Small intestine (tissue), 7 donors: ENCODE results near the gene SPTBN5. TPM values are rescaled to one million over a fixed set of nuclear protein-coding genes. Genes with fewer than 3 reads are reported as not detected.

Experiments used
- DNase-seq, 2 donors: peaks; one replicate each; pipeline versions ENCODE4 v3.0.0 to v3.0.0-alpha.2; 2013
- FAIRE-seq: peaks from 2 replicates; lab custom pipeline; 2012; peaks lifted over from hg19 to GRCh38; lab: Jason Lieb, UNC
- H3K27ac ChIP-seq, 3 donors: one replicate each; pipeline ENCODE4 v1.5.1; 2013; ENCODE audit warnings: low read length in 2 of 3, mild to moderate bottlenecking in 2 of 3, control low read depth in 1 of 3, inconsistent platforms in 1 of 3, low read depth in 1 of 3, moderate library complexity in 1 of 3
- H3K27me3 ChIP-seq, 3 donors: one replicate each; pipeline ENCODE4 v1.6.1; 2013; ENCODE audit warnings: low read length in 3 of 3, inconsistent platforms in 1 of 3; ENCODE audit not compliant: control insufficient read depth in 3 of 3, insufficient read depth in 3 of 3
- H3K36me3 ChIP-seq, 3 donors: one replicate each; pipeline ENCODE4 v1.6.1; 2013; ENCODE audit warnings: low read length in 3 of 3, inconsistent platforms in 1 of 3, low read depth in 1 of 3, mild to moderate bottlenecking in 1 of 3, moderate library complexity in 1 of 3; ENCODE audit not compliant: control insufficient read depth in 3 of 3, insufficient read depth in 2 of 3
- H3K4me1 ChIP-seq, 3 donors: one replicate each; pipeline ENCODE4 v1.6.1; 2013; ENCODE audit warnings: low read length in 2 of 3, inconsistent platforms in 1 of 3, low read depth in 1 of 3, mild to moderate bottlenecking in 1 of 3, moderate library complexity in 1 of 3; ENCODE audit not compliant: control insufficient read depth in 3 of 3, insufficient read depth in 2 of 3
- H3K4me3 ChIP-seq, 3 donors: one replicate each; pipeline ENCODE4 v1.5.1; 2013; ENCODE audit warnings: low read length in 3 of 3, control low read depth in 1 of 3, inconsistent platforms in 1 of 3, low read depth in 1 of 3, mild to moderate bottlenecking in 1 of 3, moderate library complexity in 1 of 3
- H3K9me3 ChIP-seq, 2 donors: one replicate each; pipeline ENCODE4 v1.6.1; 2013; ENCODE audit warnings: low read depth in 1 of 2, low read length in 1 of 2; ENCODE audit not compliant: control insufficient read depth in 2 of 2, insufficient read depth in 1 of 2
- WGBS, 3 donors: extraction: QIAGEN DNeasy Blood & Tissue Kit; methylation state at CpG; one replicate each; pipeline ENCODE4 v1.1.7; 2013; 5-methylcytosine and 5-hydroxymethylcytosine counted together
- polyA plus RNA-seq, 4 donors: library from polyadenylated mRNA; stranded (reverse) in 3 of 4; unstranded in 1 of 4; fragments of 200-250 nt in 3 of 4; fragments of 120-200 nt in 1 of 4; gene quantifications; one replicate each; pipeline versions ENCODE4 v1.2.1 to v1.2.3, GENCODE V29; 2013
- donor health status: healthy with polysubstance abuse.
- donor health status: control.
- donor health status: control.
- donor health status: Bipolar disorder and iron deficiency.
- donor health status: healthy.

SPTBN5 gene
- polyA plus RNA-seq, 4 donors, result 0.45 to 1.6 (median 0.57) TPM

- no peak overlapping the region for H3K27ac ChIP-seq
- H3K4me1 ChIP-seq, result peaks cover 0 to 5% (median 3%) of the 10 kb centered on the region in 3 donors
- FAIRE-seq, result no peak
- no peaks in the 10 kb centered on the region for H3K9me3 ChIP-seq
- peaks cover 0 to 2% (median 0%) of the 10 kb centered on the region in 3 donors for H3K36me3 ChIP-seq
- WGBS, 3 donors, result 42 to 69% (median 63%) methylated on average over 14 of the region's 14 CpGs
- peaks cover 0 to 16% (median 0%) of the 10 kb centered on the region in 3 donors for H3K27me3 ChIP-seq
- DNase-seq, result no peak
- H3K4me3 ChIP-seq, result peak overlapping the region in 1 of 3 donors; percentile 22
Observed at GRCh38 chr15:41882689-41883483, 11.0 kb downstream of the SPTBN5 start.

- Histone ChIP-seq H3K27me3 (peaks cover 0 to 16% (median 0%) of the 10 kb centered on the region in 3 donors), H3K4me3 (peak overlapping the region in 2 of 3 donors; percentile 22 to 30), H3K27ac (no peak overlapping the region), H3K9me3 (no peaks in the 10 kb centered on the region), H3K4me1 (peaks cover 0 to 5% (median 3%) of the 10 kb centered on the region in 3 donors), H3K36me3 (peaks cover 0 to 2% (median 0%) of the 10 kb centered on the region in 3 donors)
- FAIRE-seq (no peak), DNase-seq (peak in 1 of 2 donors; percentile 49)
- WGBS, 3 donors, result 4 to 18% (median 15%) methylated on average over 61 to 81 of the region's 81 CpGs
Observed at GRCh38 chr15:41881920-41882688, 11.7 kb downstream of the SPTBN5 start.

GRCh38 chr15:41881550-41881919, 12.3 kb downstream of the SPTBN5 start:
- Histone ChIP-seq H3K9me3 (no peaks in the 10 kb centered on the region), H3K27me3 (peaks cover 0 to 16% (median 0%) of the 10 kb centered on the region in 3 donors)

DNA sequence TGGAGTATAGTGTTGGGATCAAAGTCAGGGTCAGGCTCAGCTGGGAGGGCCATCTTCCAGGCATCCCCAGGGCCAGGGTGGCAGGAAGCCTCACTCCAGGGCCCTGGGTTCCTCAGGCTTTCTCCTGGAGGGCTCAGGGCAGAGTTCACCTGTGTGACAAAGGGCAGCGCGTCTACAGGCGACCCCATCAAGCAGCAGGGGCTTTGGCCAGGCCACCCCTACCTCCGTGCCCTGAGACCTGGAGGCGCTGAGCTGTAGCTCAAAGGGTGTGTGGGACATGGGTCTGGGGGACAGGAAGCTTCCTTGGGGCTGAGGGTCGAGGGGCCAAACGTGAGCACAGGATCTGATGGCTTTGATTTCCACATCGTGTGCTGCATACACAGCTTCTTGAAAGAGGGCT, 12.8 kb downstream of the SPTBN5 start:
- no peak overlapping the region for H3K4me3 ChIP-seq
- WGBS, 3 donors, result 61 to 85% (median 64%) methylated on average over 8 of the region's 8 CpGs
- DNase-seq (no peak), FAIRE-seq (no peak)
- peaks cover 0 to 2% (median 0%) of the 10 kb centered on the region in 3 donors for H3K36me3 ChIP-seq
- H3K9me3 ChIP-seq, result no peaks in the 10 kb centered on the region
- no peak overlapping the region for H3K27ac ChIP-seq
- H3K27me3 ChIP-seq, result peaks cover 0 to 16% (median 0%) of the 10 kb centered on the region in 3 donors
- peaks cover 0 to 5% (median 3%) of the 10 kb centered on the region in 3 donors for H3K4me1 ChIP-seq

More at GRCh38 chr15:41881550-41881919, 12.3 kb downstream of the SPTBN5 start:
- Histone ChIP-seq H3K4me3 (peak overlapping the region in 1 of 3 donors; percentile 30), H3K27ac (no peak overlapping the region), H3K4me1 (peaks cover 0 to 5% (median 3%) of the 10 kb centered on the region in 3 donors), H3K36me3 (peaks cover 0 to 2% (median 0%) of the 10 kb centered on the region in 3 donors)
- FAIRE-seq (no peak), DNase-seq (no peak)
- 20 to 46% (median 20%) methylated on average over 10 of the region's 10 CpGs for WGBS, 3 donors

DNA sequence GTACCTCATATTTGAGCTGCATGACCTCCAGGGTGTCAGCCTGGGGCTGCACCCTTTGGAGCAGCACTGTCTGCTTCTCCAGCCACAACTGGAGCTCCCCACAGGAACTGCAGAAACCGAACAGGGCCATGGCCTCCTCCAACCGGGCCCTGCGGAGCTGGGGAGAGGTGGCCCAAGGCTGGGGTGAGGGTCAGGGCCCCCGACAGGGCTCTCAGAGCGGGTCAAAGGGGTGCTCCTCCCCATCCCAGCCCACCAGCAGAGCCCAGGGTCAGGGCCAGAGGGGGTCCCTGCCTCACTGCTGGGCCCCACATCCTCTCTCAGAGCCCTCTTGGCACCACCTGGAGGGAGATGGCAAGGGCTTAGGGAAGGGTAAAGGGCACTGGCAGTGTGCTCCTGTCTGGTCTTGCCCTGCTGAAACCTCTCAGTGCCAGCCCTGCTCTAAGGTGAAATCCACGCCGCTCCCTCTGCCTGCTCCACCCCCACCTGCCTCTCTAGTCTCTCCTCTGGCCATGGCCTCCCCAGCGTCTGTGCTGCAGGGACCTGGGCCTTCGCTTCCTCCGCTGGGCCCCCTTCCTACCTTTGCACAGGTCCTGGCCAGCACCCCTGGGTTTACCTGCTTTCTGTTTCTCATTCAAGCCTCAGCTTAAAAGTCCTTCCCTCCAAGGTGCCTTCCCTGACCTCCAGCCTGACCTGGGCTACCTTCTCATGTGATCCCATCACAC, 13.5 kb downstream of the SPTBN5 start:
- FAIRE-seq (no peak), DNase-seq (no peak)
- no peak overlapping the region for H3K27ac ChIP-seq
- 92 to 95% (median 95%) methylated on average over 10 of the region's 10 CpGs for WGBS, 3 donors
- H3K27me3 ChIP-seq, result peaks cover 0 to 16% (median 0%) of the 10 kb centered on the region in 3 donors
- H3K36me3 ChIP-seq, result peaks cover 0 to 2% (median 0%) of the 10 kb centered on the region in 3 donors
- no peaks in the 10 kb centered on the region for H3K9me3 ChIP-seq
- H3K4me1 ChIP-seq, result peaks cover 0 to 5% (median 3%) of the 10 kb centered on the region in 3 donors
- no peak overlapping the region for H3K4me3 ChIP-seq

DNA sequence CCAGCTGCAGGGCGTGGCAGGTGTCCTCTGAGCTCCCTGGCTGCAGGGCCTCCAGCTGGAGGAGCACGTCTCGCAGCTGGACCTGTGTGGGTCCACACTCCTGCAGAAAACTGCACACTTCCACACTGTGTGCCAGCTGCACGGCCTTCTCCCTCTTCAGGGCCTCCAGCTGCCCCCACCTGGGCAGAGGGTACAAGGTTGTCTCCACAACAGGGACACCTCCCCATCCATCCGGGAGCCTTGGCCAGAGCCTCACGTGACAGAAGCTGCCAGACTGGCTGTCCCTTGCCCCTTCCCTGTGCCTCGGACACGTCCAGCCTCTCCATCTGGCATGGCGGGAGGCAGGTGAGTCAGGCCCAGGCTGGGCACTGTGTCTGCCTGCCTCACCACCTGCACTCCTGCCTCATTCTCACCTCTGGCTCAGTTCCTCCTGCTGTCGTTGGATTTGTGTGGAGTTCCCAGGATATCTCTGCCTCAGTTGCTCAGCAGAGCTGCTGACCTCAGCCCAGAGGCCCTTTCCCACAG, 14.5 kb downstream of the SPTBN5 start:
- H3K27ac ChIP-seq, result no peak overlapping the region
- peaks cover 0 to 16% (median 0%) of the 10 kb centered on the region in 3 donors for H3K27me3 ChIP-seq
- no peaks in the 10 kb centered on the region for H3K9me3 ChIP-seq
- DNase-seq, result no peak
- 68 to 90% (median 83%) methylated on average over 10 of the region's 10 CpGs for WGBS, 3 donors
- no peak for FAIRE-seq
- H3K4me1 ChIP-seq, result peaks cover 0 to 5% (median 3%) of the 10 kb centered on the region in 3 donors
- no peak overlapping the region for H3K4me3 ChIP-seq
- peaks cover 0 to 2% (median 0%) of the 10 kb centered on the region in 3 donors for H3K36me3 ChIP-seq

- Histone ChIP-seq H3K9me3 (no peaks in the 10 kb centered on the region), H3K36me3 (peaks cover 0 to 2% (median 0%) of the 10 kb centered on the region in 3 donors), H3K27me3 (peaks cover 0 to 16% (median 0%) of the 10 kb centered on the region in 3 donors), H3K4me3 (no peak overlapping the region), H3K27ac (no peak overlapping the region), H3K4me1 (peaks cover 0 to 5% (median 3%) of the 10 kb centered on the region in 3 donors)
- WGBS, 3 donors, result 88 to 91% (median 89%) methylated on average over 10 of the region's 10 CpGs
- FAIRE-seq (no peak), DNase-seq (no peak)
Observed at GRCh38 chr15:41878355-41878699, 15.5 kb downstream of the SPTBN5 start.
